ENCODE data around the gene IL17C.

GRCh38 chr16:88646345-88647034 lies 8.1 kb downstream of the IL17C start:
- TF ChIP-seq CTCF (IDR thresholded peaks at IDR 0.05) (no peak), POLR2A (IDR thresholded peaks at IDR 0.05) (no peak)
